Neural crest cell (in vitro differentiated cells): Measurements from ENCODE around the gene HSD17B3. TPM values are rescaled to one million over a fixed set of nuclear protein-coding genes. Genes with fewer than 3 reads are reported as not detected.

Source experiments
- DNase-seq: peaks from one replicate; pipeline ENCODE4 v3.0.0; 2021; ENCODE audit warnings: low read depth, mixed read lengths, low spot score
- H3K27ac Mint-ChIP-seq: one replicate; pipeline ENCODE4 v1.8.0; 2021; ENCODE audit warnings: mild to moderate bottlenecking, mixed read lengths; ENCODE audit not compliant: unreplicated experiment
- H3K27me3 Mint-ChIP-seq: 2 replicates; pipeline ENCODE4 v1.8.0; 2021; ENCODE audit warnings: low read depth, mild to moderate bottlenecking, mixed read lengths
- H3K36me3 Mint-ChIP-seq: 2 replicates; pipeline ENCODE4 v1.8.0; 2021; ENCODE audit warnings: low read depth, mild to moderate bottlenecking, mixed read lengths
- H3K4me1 Mint-ChIP-seq: 2 replicates; pipeline ENCODE4 v1.8.0; 2021; ENCODE audit warnings: mixed read lengths
- H3K4me3 Mint-ChIP-seq: one replicate; pipeline ENCODE4 v1.8.0; 2021; ENCODE audit warnings: mild to moderate bottlenecking, mixed read lengths
- H3K9me3 Mint-ChIP-seq: 2 replicates; pipeline ENCODE4 v1.8.0; 2021; ENCODE audit warnings: mixed read lengths
- CTCF ChIP-seq: fragments of 200-600 bp; sonication (generic); conservative IDR thresholded peaks from 2 replicates; pipeline ENCODE4 v1.5.0; 2021; ENCODE audit warnings: antibody characterized with exemption, mild to moderate bottlenecking
- total RNA-seq: library from RNA; stranded (reverse); gene quantifications from 2 replicates; pipeline ENCODE4 v1.2.1, GENCODE V29; 2021

HSD17B3 gene
- total RNA-seq, 1 donor from 2014 or later = not detected

GRCh38 chr9:96232539-96233241 lies 69.3 kb downstream of the HSD17B3 start:
- DNase-seq = peak; percentile 27
- H3K4me1 Mint-ChIP-seq = peaks cover 14% of the 10 kb centered on the region
- peaks cover 5% of the 10 kb centered on the region for H3K36me3 Mint-ChIP-seq
- no peak overlapping the region for H3K4me3 Mint-ChIP-seq
- TF ChIP-seq CTCF = peak; percentile 90
- H3K9me3 Mint-ChIP-seq = peaks cover 7% of the 10 kb centered on the region
- H3K27me3 Mint-ChIP-seq = no peaks in the 10 kb centered on the region
- no peak overlapping the region for H3K27ac Mint-ChIP-seq

DNA sequence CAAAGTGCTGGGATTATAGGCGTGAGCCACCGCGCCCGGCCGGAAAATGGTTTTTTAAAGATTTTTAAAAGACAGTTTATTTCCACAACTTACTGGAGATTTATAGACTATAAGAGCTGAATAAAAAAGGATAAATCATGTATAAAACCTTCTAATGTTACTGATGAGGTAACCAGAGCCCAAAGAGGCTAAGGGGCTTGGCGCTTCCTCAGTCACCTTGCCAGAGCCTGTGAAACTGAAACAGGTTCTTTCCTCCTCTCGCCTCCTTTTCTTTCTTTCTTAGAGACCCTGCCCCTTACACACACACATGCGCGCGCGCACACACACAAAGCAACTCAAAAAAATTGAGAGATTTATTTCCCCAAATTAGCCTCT lies 69.8 kb downstream of the HSD17B3 start:
- TF ChIP-seq CTCF = no peak
- peaks cover 5% of the 10 kb centered on the region for H3K36me3 Mint-ChIP-seq
- DNase-seq = no peak
- no peak overlapping the region for H3K27ac Mint-ChIP-seq
- peaks cover 12% of the 10 kb centered on the region for H3K4me1 Mint-ChIP-seq
- peaks cover 7% of the 10 kb centered on the region for H3K9me3 Mint-ChIP-seq
- H3K27me3 Mint-ChIP-seq = no peaks in the 10 kb centered on the region
- H3K4me3 Mint-ChIP-seq = no peak overlapping the region

DNA sequence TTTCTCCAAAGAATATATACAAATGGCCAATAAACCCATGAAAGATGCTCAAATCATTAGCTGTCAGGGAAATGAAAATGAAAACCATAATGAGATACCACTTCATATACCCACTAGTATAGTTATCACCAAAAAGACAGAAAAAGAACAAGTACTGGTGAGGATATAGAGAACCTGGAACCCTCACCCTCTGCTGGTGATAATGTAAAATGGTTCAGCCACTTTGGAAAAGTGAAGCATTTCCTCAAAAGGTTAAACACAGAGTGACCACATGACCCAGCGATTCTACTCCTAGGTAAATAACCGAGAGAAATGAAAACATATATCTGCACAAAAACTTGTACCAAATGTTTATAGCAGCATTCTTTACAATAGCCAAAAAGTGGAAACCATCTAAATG lies 72.0 kb downstream of the HSD17B3 start:
- Mint-ChIP-seq H3K4me3 (no peak overlapping the region), H3K36me3 (peaks cover 5% of the 10 kb centered on the region), H3K27me3 (no peaks in the 10 kb centered on the region), H3K4me1 (peaks cover 4% of the 10 kb centered on the region), H3K27ac (no peak overlapping the region), H3K9me3 (peaks cover 9% of the 10 kb centered on the region)
- TF ChIP-seq CTCF = peak; percentile 32
- no peak for DNase-seq

DNA sequence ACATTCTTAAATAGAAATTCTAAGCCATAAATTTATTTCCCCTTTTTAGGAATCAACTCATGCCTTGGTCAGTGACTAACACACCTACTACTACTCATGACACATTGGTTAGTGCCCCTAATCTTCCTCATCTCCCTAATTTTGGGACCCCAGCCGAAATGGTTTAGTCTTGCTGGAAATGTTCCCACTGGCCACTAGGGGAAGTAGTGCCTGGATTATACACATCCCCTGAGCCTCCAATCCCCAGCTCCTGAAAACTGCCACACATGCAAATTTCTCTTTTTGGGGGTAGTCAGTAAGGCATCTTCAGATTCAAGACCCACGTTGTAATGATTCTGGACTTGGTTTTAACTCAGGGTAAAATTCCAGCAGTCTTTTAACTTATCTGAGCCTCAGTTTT lies 79.8 kb downstream of the HSD17B3 start:
- peaks cover 8% of the 10 kb centered on the region for H3K36me3 Mint-ChIP-seq
- H3K9me3 Mint-ChIP-seq = peaks cover 10% of the 10 kb centered on the region
- H3K27ac Mint-ChIP-seq = no peak overlapping the region
- peak; percentile 63 for TF ChIP-seq CTCF
- no peak for DNase-seq
- peak overlapping the region; percentile 14 for H3K4me3 Mint-ChIP-seq
- H3K27me3 Mint-ChIP-seq = no peaks in the 10 kb centered on the region
- H3K4me1 Mint-ChIP-seq = peaks cover 17% of the 10 kb centered on the region

GRCh38 chr9:96219900-96220257 lies 82.1 kb downstream of the HSD17B3 start:
- Mint-ChIP-seq H3K27ac (no peak overlapping the region), H3K27me3 (peaks cover 4% of the 10 kb centered on the region), H3K4me1 (peaks cover 27% of the 10 kb centered on the region), H3K36me3 (peaks cover 8% of the 10 kb centered on the region), H3K9me3 (peaks cover 8% of the 10 kb centered on the region), H3K4me3 (no peak overlapping the region)
- TF ChIP-seq CTCF = no peak
- DNase-seq = no peak
